ENCODE results near the gene ENAM.

GRCh38 chr4:70629469-70630090 lies 1.0 kb downstream of the ENAM start:
- no peak for TF ChIP-seq EP300 (IDR thresholded peaks at IDR 0.05; ENCODE audit: borderline replicate concordance in 1 of 2, low read depth in 2 of 2, low read length in 2 of 2)
- TF ChIP-seq TEAD4 (IDR thresholded peaks at IDR 0.05; ENCODE audit: low read depth, low read length), result no peak
- TF ChIP-seq HDAC2 (IDR thresholded peaks at IDR 0.05; ENCODE audit: borderline replicate concordance in 1 of 2, low read depth in 2 of 2, low read length in 2 of 2), result no peak

Measured in H1 (cell line).